MV-4-11 (cell line): ENCODE measurements around the gene CD177.
"Not testable (repeated sequence)": the region's sequence is repeated elsewhere in the genome, so short reads cannot be mapped to it uniquely, and the experiment has no call there.

Experiments used
- DNase-seq: peaks from one replicate; lab custom pipeline; 2025; lab: John Stamatoyannopoulos, UW

The CD177 gene

GRCh38 chr19:43353606-43354304, at the start of gene CD177:
Gene CD177 (plus strand): TSS chr19:43353686. CDS start chr19:43353715, 29 bp downstream.
- DNase-seq, result no peak

GRCh38 chr19:43305642-43306041, 47.8 kb upstream of the CD177 start:
- DNase-seq, result no peak

DNA sequence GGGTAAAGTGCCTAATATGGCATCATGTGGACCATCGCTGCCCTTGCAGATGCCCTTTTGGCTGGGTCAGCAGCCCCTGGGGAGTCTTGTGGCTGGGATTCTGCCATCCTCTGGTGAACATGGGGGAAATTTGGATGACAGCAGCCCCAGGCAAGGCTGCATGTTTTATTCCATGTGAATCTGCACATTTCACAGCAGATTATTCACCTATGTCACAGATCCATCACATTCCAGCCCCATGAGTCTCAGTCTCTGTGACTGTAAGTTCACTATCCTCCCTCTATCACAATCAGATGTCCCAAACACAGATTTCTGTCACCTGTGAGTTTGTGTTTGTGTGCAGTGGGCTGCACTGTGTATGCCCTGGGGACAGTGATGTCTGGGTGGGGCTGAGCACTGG, 47.4 kb upstream of the CD177 start:
- DNase-seq, result no peak

GRCh38 chr19:43308244-43308815, 45.2 kb upstream of the CD177 start:
- DNase-seq, result no peak

GRCh38 chr19:43309466-43309865, 44.0 kb upstream of the CD177 start:
- DNase-seq, result no peak

DNA sequence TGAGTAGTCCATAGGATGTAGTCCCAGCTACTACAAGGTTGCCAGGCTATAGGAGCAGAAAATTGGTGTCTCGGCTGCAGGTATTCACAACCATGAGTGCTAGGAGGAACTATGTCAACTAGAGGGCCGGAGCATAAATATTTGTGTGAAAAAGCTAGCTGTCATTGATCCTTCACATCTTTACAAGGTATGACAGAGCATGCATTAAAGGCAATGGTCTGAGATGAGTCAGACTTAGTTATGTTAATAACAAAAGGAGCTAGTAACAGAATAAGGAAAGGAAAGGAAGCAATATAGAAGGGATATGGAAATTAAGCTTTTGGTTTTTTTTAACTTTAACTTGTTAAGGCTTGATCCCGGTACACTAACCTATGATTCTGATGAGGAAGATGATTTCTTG, 43.3 kb upstream of the CD177 start:
- no peak for DNase-seq

DNA sequence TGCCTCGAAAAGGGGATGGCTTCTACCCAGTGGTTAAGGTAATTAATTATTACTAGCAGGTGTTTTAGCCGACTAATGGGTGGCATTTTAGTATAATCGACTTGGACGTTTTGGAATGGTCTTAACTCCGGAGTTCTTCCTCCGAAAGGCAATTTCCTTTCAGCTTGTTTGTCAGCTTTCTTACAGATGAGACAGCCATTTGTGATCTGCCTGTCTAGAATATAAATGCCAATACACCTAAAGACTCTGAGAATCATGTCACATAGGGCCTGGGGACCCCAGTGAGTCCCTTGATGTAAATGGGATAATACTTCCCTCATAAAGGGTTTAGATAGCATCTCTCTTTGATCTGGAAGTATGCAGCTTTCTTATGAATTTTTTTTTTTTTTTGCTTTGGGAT, 42.2 kb upstream of the CD177 start:
- DNase-seq, result no peak

DNA sequence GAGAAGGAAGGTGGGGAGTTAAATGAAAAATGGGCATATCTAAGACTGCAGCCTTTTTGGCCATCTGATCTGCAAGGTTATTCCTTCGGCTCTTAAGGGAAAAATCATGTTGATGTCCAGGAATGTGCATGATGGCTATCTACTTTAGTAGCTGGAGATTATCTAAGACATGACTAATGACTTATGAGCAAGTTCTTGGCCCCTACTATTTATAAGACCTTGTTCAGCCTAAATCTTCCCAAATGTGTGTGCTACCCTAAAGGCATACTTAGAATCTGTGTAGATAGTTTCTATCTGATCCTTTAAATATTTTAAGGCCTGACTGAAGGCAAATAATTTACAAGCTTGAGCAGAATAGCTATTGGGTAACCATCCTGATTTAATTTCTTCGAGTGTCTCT, 41.8 kb upstream of the CD177 start:
- no peak for DNase-seq

GRCh38 chr19:43313711-43314495, 39.6 kb upstream of the CD177 start:
- no peak for DNase-seq

- no peak for DNase-seq
These were observed 37.6 kb upstream of the CD177 start for GRCh38 chr19:43315851-43316250.

DNA sequence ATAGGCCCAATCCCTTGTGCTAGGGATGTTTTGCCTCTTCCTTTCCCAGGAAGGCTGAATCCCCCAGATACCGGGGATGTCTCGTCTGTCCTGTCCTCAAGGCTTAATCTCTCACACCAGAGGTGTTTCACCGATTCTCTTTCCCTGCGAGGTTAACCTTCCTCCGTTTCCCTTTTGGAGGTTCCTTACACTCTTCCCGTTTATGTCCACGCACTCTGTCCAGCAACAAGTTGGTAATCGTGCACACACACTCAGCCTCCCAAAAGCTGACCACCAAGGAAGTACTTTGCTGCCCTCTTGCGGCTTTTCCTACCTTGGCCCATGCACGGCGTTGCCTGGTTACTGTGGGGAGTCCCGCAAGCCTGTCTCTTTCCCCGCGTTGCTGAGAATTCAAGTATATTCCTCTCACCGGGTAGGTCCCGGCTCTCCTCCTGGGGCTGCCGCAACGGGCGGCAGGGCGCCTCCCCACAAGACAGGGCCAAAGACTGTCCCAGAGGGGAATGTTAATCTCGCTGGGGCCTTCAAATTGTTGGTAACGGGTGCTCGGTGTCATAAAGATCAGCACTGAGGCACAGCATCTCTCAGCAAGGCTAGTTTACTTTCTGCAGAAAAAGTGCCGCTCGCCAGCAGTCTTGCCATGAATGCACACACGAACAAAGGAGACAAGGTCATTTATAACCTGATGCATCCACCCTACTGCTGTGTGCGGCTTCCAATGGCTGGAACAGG, 36.7 kb upstream of the CD177 start:
- DNase-seq, result no peak

DNA sequence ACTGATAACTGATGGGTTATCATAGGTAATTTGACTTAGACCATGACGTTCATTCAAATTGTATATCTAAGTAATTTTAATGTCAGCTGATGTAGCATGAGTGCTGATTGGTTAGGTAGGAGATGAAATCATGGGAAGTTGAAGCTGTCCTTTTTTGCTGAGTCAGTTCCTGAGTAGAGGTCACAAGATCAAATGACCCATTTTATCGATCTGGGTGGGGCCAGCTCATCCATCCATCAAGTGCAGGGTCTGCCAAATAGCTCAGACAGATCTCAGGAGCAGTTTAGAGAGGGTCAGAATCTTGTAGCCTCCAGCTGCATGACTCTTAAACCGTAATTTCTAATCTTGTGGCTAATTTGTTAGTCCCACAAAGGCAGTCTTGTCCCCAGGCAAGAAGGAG, 35.3 kb upstream of the CD177 start:
- no peak for DNase-seq

DNA sequence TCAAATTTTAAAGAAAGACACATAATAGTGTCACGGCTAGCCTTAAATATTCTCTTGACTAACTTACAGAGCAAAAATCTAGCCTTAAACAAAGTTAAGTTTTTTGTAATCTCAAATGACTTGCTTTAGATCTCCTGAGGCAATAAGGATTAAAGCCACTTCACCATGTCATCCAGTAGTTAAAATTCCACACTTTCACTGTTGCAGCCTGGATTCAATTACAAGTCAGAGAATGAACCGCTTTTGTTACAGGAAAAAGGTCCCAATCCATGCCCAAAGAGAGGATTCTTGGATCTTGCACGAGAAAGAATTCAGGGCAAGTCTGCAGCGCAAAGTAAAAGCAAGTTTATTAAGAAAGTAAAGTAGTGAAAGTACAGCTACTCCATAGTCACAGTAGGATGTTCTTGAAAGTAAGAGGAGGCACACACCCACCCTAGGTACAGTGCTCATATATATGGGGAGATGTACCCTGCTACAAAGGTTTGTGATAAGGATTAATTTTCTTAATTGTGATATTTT, 34.6 kb upstream of the CD177 start:
- no peak for DNase-seq

DNA sequence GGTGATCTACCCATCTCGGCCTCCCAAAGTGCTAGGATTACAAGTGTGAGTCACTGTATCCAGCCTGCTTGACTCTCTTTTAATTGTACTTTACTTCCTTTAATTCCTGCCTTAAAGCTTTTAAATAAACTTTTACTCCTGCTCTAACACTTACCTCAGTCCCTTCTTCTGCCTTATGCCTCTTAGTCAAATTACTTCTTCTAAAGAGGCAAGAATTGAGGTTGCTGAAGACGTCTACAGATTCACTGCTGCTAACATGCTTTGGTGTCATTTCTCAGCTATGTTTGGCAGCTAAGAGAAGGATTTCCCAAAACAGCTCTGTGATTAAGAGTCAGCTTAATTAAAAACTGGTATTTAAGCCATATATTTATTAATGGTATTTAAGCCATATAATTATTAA, 32.9 kb upstream of the CD177 start:
- DNase-seq, result no peak

GRCh38 chr19:43326761-43327160, 26.7 kb upstream of the CD177 start:
- not testable (repeated sequence) for DNase-seq

DNA sequence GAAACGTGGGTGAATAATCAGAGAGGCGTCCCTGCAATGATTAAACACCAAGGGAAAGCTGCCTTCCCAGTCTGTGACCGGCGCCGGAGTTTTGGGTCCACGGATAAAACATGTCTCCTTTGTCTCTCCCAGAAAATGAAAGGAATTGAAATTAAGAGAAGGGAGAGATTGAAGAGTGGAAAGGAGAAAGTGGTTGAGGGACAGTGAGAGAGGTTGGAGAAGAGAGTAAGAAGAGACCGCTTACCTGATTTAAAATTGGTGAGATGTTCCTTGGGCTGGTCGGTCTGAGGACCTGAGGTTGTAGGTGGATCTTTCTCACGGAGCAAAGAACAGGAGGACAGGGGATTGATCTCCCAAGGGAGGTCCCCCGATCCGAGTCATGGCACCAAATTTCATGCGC, 24.9 kb upstream of the CD177 start:
- DNase-seq, result not testable (repeated sequence)

GRCh38 chr19:43329049-43329448, 24.4 kb upstream of the CD177 start:
- not testable (repeated sequence) for DNase-seq

- DNase-seq, result no peak
These were observed 23.5 kb upstream of the CD177 start for GRCh38 chr19:43329989-43330388.

- no peak for DNase-seq
These were observed 22.6 kb upstream of the CD177 start for GRCh38 chr19:43330726-43331434.

GRCh38 chr19:43331435-43332010, 22.0 kb upstream of the CD177 start:
- DNase-seq, result peak; percentile 50
